Lung (tissue), 12 donors: ENCODE results near the gene OXCT1. TPM values are rescaled to one million over a fixed set of nuclear protein-coding genes. Genes with fewer than 3 reads are reported as not detected.

ENCODE experiments used
- ATAC-seq: fragments of 200-7000 bp; cut with Tn5 transposase; one replicate; pipeline ENCODE4 v1.9.1; 2020; ENCODE audit warnings: moderate number of reproducible peaks; ENCODE audit not compliant: insufficient read depth, low FRiP score
- DNase-seq, 3 donors: peaks; one replicate each; pipeline ENCODE4 v3.0.0-alpha.2; 2013 to 2017
- H3K27ac ChIP-seq, 2 donors: one replicate each; pipeline ENCODE4 v1.5.1; 2013; ENCODE audit warnings: mild to moderate bottlenecking in 2 of 2, moderate library complexity in 2 of 2, control low read depth in 1 of 2, inconsistent platforms in 1 of 2, low read depth in 1 of 2, low read length in 1 of 2
- H3K27me3 ChIP-seq, 3 donors: one replicate each; pipeline ENCODE4 v1.5.1; 2013; ENCODE audit warnings: low read length in 2 of 3; ENCODE audit not compliant: control insufficient read depth in 3 of 3, insufficient read depth in 3 of 3
- H3K36me3 ChIP-seq, 4 donors: one replicate each; pipeline ENCODE4 v1.5.1; 2013; ENCODE audit warnings: low read length in 4 of 4, mild to moderate bottlenecking in 1 of 4, moderate library complexity in 1 of 4; ENCODE audit not compliant: control insufficient read depth in 4 of 4, insufficient read depth in 4 of 4
- H3K4me1 ChIP-seq, 5 donors: one replicate each; pipeline ENCODE4 v1.5.1; 2013; ENCODE audit warnings: low read length in 5 of 5, mild to moderate bottlenecking in 2 of 5, moderate library complexity in 1 of 5; ENCODE audit not compliant: control insufficient read depth in 5 of 5, insufficient read depth in 5 of 5
- H3K4me3 ChIP-seq: one replicate; pipeline ENCODE4 v1.5.1; 2013; ENCODE audit warnings: mild to moderate bottlenecking, control low read depth, moderate library complexity
- H3K9ac ChIP-seq, 2 donors: one replicate each; pipeline ENCODE4 v1.5.1; 2013; ENCODE audit warnings: low read length in 2 of 2, control low read depth in 1 of 2; ENCODE audit not compliant: insufficient read depth in 1 of 2
- H3K9me3 ChIP-seq, 4 donors: one replicate each; pipeline ENCODE4 v1.5.1; 2013; ENCODE audit warnings: low read length in 3 of 4, mild to moderate bottlenecking in 1 of 4, moderate library complexity in 1 of 4; ENCODE audit not compliant: control insufficient read depth in 4 of 4, insufficient read depth in 3 of 4
- WGBS, 2 donors: extraction: QIAGEN DNeasy Blood & Tissue Kit; methylation state at CpG; one replicate each; pipeline ENCODE4 v1.1.7; 2013; 5-methylcytosine and 5-hydroxymethylcytosine counted together
- polyA plus RNA-seq, 2 donors: library from polyadenylated mRNA; stranded (reverse); fragments of 200-250 nt; gene quantifications; one replicate each; pipeline ENCODE4 v1.2.1, GENCODE V29; 2013
- total RNA-seq, 2 donors: library from RNA; depleted of rRNA in 1 of 2; stranded (reverse); fragments of >200 nt in 1 of 2; gene quantifications; one replicate each; pipeline ENCODE4 v1.2.1, GENCODE V29; 2014 to 2021
- TF ChIP-seq, protein P1 (sequence below): IDR thresholded peaks from 2 replicates; pipeline ENCODE4 v1.5.1; 2012; ENCODE audit warnings: mild to moderate bottlenecking; ENCODE audit errors: control extremely low read depth, extremely low read depth
- donor health status: control.
- donor health status: control.
- donor health status: Bipolar disorder and iron deficiency.
- donor health status: healthy.
- donor health status: DM: yes; HTN: yes; CAD: no.

Gene OXCT1
- total and polyA plus RNA-seq, 4 donors, result 6.7 to 17.3 (median 12.7) TPM

DNA sequence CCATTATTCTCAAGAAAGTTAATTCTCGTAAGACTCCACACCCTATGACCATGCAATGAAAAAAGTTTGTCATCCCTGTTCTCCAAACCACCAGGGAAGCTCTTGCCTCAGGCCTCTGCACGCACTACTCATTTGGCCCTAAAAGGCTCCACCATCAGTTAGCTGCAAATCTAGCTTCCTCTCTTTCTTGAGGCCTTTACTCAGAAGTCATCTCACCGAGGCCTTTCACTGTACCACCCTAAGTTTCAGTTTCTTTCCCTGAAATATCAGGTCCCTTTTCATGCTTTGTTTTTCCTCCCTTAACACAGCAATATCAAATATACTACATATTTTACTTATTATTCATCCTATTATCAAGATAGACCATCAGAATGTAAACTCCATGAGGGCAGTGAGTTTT is 39.1 kb downstream of the OXCT1 start:
- 86 to 88% methylated on average over 3 of the region's 3 CpGs for WGBS, 2 donors

DNA sequence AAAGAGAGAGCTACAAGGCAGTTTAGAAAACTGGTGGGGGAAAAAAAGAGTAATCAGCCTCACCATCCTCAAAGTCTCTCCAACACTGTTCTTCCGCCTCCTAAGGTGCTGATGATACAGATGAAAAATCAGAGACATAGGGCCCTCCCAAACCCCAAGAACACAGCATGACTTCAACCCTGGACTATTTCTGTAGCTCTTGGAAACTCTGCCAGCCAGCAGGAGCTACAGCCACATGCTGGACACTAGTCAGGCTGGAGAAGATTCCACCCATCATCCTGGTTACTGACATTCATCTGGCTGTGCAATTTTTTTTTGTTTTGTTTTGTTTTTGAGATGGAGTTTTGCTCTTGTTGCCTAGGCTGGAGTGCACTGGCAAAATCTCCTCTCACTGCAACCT is 42.4 kb downstream of the OXCT1 start:
- Histone ChIP-seq H3K4me3 (no peak overlapping the region), H3K27ac (no peak overlapping the region), H3K9me3 (no peaks in the 10 kb centered on the region), H3K4me1 (no peaks in the 10 kb centered on the region), H3K27me3 (no peaks in the 10 kb centered on the region), H3K36me3 (peaks cover 5 to 10% (median 7%) of the 10 kb centered on the region in 4 donors), H3K9ac (no peak overlapping the region)
- TF ChIP-seq, protein P1, sequence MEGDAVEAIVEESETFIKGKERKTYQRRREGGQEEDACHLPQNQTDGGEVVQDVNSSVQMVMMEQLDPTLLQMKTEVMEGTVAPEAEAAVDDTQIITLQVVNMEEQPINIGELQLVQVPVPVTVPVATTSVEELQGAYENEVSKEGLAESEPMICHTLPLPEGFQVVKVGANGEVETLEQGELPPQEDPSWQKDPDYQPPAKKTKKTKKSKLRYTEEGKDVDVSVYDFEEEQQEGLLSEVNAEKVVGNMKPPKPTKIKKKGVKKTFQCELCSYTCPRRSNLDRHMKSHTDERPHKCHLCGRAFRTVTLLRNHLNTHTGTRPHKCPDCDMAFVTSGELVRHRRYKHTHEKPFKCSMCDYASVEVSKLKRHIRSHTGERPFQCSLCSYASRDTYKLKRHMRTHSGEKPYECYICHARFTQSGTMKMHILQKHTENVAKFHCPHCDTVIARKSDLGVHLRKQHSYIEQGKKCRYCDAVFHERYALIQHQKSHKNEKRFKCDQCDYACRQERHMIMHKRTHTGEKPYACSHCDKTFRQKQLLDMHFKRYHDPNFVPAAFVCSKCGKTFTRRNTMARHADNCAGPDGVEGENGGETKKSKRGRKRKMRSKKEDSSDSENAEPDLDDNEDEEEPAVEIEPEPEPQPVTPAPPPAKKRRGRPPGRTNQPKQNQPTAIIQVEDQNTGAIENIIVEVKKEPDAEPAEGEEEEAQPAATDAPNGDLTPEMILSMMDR, result no peak
- DNase-seq (no peak), ATAC-seq (no peak)
- WGBS, 2 donors, result 95 to 100% methylated on average over 1 of the region's 1 CpG

More for the DNA sequence above, 39.1 kb downstream of the OXCT1 start:
- DNase-seq (no peak), ATAC-seq (no peak)
- H3K27ac ChIP-seq, result no peak overlapping the region
- peaks cover 5 to 9% (median 7%) of the 10 kb centered on the region in 4 donors for H3K36me3 ChIP-seq
- H3K9ac ChIP-seq, result no peak overlapping the region
- H3K4me1 ChIP-seq, result no peaks in the 10 kb centered on the region
- H3K9me3 ChIP-seq, result no peaks in the 10 kb centered on the region
- H3K27me3 ChIP-seq, result no peaks in the 10 kb centered on the region
- H3K4me3 ChIP-seq, result no peak overlapping the region
- TF ChIP-seq, protein P1, result no peak

DNA sequence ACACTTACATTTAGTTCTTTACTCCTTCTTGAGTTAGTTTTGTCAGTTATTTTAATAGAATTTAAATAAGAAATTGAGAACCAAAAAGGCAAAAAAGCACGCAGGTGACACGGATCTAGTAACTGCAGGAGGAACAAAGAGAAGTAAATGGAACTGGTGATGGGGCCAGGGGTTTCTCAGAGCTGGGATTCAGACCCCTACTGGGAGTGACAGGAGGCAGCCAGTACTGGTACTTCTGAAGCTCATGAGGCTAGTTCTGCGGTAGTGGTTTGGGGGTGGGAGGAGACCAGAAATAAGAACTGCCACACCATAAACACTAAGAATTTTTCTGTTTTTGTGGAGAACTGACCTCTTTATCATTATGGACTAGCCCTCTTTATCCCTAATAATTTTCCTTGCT is 48.2 kb downstream of the OXCT1 start:
- no peak overlapping the region for H3K27ac ChIP-seq
- H3K4me3 ChIP-seq, result no peak overlapping the region
- H3K4me1 ChIP-seq, result peaks cover 0 to 2% (median 0%) of the 10 kb centered on the region in 5 donors
- no peaks in the 10 kb centered on the region for H3K27me3 ChIP-seq
- H3K9me3 ChIP-seq, result no peaks in the 10 kb centered on the region
- ATAC-seq (no peak), DNase-seq (no peak)
- 94 to 96% methylated on average over 3 of the region's 3 CpGs for WGBS, 2 donors
- no peak overlapping the region for H3K9ac ChIP-seq
- TF ChIP-seq, protein P1, result no peak
- H3K36me3 ChIP-seq, result peaks cover 0 to 2% (median 0%) of the 10 kb centered on the region in 4 donors

DNA sequence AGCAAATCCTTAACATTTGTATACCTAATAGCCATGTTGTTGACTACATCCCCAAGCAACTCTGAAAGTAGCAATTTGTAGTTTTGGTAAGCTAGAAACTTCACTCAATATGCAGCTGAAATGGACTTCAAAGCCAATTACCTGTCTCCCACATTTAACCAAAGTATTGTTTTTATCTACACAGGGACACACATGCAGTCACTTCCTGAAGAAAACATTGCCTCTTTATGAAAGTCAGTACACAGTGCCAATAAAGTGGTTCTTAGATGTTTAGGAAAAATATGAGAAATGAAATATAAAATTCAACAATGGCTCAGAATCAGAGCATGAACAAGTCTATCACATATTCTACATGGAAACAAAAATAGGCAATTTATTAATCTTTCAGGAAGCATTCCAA is 49.2 kb downstream of the OXCT1 start:
- peaks cover 0 to 3% (median 0%) of the 10 kb centered on the region in 5 donors for H3K4me1 ChIP-seq
- H3K27ac ChIP-seq, result no peak overlapping the region
- H3K4me3 ChIP-seq, result no peak overlapping the region
- no peak for DNase-seq
- H3K9me3 ChIP-seq, result no peaks in the 10 kb centered on the region
- no peaks in the 10 kb centered on the region for H3K27me3 ChIP-seq
- ATAC-seq, result no peak
- H3K9ac ChIP-seq, result no peak overlapping the region
- TF ChIP-seq, protein P1, result no peak
- H3K36me3 ChIP-seq, result peaks cover 0 to 2% (median 0%) of the 10 kb centered on the region in 4 donors
